DOHH2 (cell line): ENCODE data around the gene TBCK.

Experiments used
- H3F3A ChIP-seq: fragments of 200-600 bp; sonication (generic), shearing (Covaris generic); 2 replicates; pipeline ENCODE4 v1.6.0; 2016; ENCODE audit warnings: antibody characterized with exemption, mild to moderate bottlenecking; ENCODE audit not compliant: control insufficient read depth, insufficient read depth
- H3K27ac ChIP-seq: fragments of 200-600 bp; sonication (generic); 2 replicates; pipeline ENCODE4 v1.5.1; 2014; ENCODE audit warnings: low read depth, mild to moderate bottlenecking, low read length, moderate library complexity
- H3K27me3 ChIP-seq: fragments of 200-600 bp; sonication (generic); 2 replicates; pipeline ENCODE4 v1.6.1; 2014; ENCODE audit warnings: mild to moderate bottlenecking, low read length, mixed read lengths; ENCODE audit not compliant: control insufficient read depth
- H3K36me3 ChIP-seq: fragments of 200-600 bp; sonication (generic); 2 replicates; pipeline ENCODE4 v1.6.1; 2014; ENCODE audit warnings: mild to moderate bottlenecking, low read length, moderate library complexity, mixed read lengths; ENCODE audit not compliant: control insufficient read depth
- H3K4me1 ChIP-seq: fragments of 200-600 bp; sonication (generic); 2 replicates; pipeline ENCODE4 v1.6.1; 2014; ENCODE audit warnings: mild to moderate bottlenecking, low read length, mixed read lengths; ENCODE audit not compliant: control insufficient read depth
- H3K4me2 ChIP-seq: fragments of 200-600 bp; sonication (generic); 2 replicates; pipeline ENCODE4 v1.6.0; 2014; ENCODE audit warnings: mild to moderate bottlenecking, low read length, moderate library complexity
- H3K4me3 ChIP-seq: fragments of 200-600 bp; sonication (generic); 2 replicates; pipeline ENCODE4 v1.5.1; 2014; ENCODE audit warnings: mild to moderate bottlenecking, low read length, mixed read lengths
- H3K79me2 ChIP-seq: fragments of 200-600 bp; sonication (generic); 2 replicates; pipeline ENCODE4 v1.6.1; 2014; ENCODE audit warnings: mild to moderate bottlenecking, low read length, mixed read lengths; ENCODE audit not compliant: control insufficient read depth
- H3K9me2 ChIP-seq: fragments of 200-600 bp; sonication (generic); replicated peaks from 2 replicates; pipeline ENCODE4 v1.6.1; 2014; ENCODE audit warnings: mild to moderate bottlenecking, low read length, mixed read lengths; ENCODE audit not compliant: control insufficient read depth
- H3K9me3 ChIP-seq: fragments of 200-600 bp; sonication (generic); 2 replicates; pipeline ENCODE4 v1.6.1; 2014; ENCODE audit warnings: antibody characterized with exemption, low read length, mixed read lengths; ENCODE audit not compliant: control insufficient read depth, insufficient read depth
- H4K20me1 ChIP-seq: fragments of 200-600 bp; sonication (generic); 2 replicates; pipeline ENCODE4 v1.6.0; 2014; ENCODE audit warnings: low read depth, mild to moderate bottlenecking, antibody characterized with exemption, low read length, moderate library complexity; ENCODE audit not compliant: control insufficient read depth, insufficient read depth
- EZH2phosphoT487 ChIP-seq: fragments of 200-600 bp; sonication (generic); IDR thresholded peaks from 2 replicates; pipeline ENCODE4 v1.6.1; 2017; ENCODE audit warnings: borderline replicate concordance, mild to moderate bottlenecking, antibody characterized with exemption, low read length, moderate library complexity, mixed read lengths
- TF ChIP-seq, protein P1 (sequence below): fragments of 200-600 bp; sonication (generic); IDR thresholded peaks from one replicate; pipeline ENCODE4 v1.5.1; 2014; ENCODE audit warnings: antibody characterized with exemption, mild to moderate bottlenecking, low read depth, low read length; ENCODE audit not compliant: poor library complexity, severe bottlenecking

Gene TBCK

DNA sequence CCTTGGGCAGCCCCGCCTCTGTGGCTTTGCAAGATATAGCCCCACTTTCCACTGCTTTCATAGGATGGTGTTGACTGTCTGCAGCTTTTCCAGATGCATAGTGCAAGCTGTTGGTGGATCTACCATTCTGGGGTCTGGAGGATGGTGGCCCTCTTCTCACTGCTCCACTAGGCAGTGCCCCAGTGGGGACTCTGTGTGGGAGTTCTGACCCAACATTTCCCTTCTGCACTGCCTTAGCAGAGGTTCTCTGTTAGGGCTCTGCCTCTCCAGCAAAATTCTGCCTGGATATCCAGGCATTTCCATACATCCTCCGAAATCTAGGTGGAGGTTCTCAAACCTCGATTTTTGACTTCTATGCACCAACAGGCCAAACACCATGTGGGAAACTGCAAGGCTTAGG is 153.7 kb downstream of the TBCK start:
- H4K20me1 ChIP-seq = no peaks in the 10 kb centered on the region
- H3K79me2 ChIP-seq = no peaks in the 10 kb centered on the region
- no peaks in the 10 kb centered on the region for H3F3A ChIP-seq
- no peak overlapping the region for H3K4me3 ChIP-seq
- no peaks in the 10 kb centered on the region for H3K9me2 ChIP-seq
- H3K27me3 ChIP-seq = no peaks in the 10 kb centered on the region
- H3K9me3 ChIP-seq = peaks cover 6% of the 10 kb centered on the region; the same call in 1 of the 2 replicates
- H3K27ac ChIP-seq = no peak overlapping the region
- H3K4me1 ChIP-seq = no peaks in the 10 kb centered on the region
- H3K36me3 ChIP-seq = peaks cover 3% of the 10 kb centered on the region
- TF ChIP-seq EZH2phosphoT487 = no peak
- TF ChIP-seq, protein P1, sequence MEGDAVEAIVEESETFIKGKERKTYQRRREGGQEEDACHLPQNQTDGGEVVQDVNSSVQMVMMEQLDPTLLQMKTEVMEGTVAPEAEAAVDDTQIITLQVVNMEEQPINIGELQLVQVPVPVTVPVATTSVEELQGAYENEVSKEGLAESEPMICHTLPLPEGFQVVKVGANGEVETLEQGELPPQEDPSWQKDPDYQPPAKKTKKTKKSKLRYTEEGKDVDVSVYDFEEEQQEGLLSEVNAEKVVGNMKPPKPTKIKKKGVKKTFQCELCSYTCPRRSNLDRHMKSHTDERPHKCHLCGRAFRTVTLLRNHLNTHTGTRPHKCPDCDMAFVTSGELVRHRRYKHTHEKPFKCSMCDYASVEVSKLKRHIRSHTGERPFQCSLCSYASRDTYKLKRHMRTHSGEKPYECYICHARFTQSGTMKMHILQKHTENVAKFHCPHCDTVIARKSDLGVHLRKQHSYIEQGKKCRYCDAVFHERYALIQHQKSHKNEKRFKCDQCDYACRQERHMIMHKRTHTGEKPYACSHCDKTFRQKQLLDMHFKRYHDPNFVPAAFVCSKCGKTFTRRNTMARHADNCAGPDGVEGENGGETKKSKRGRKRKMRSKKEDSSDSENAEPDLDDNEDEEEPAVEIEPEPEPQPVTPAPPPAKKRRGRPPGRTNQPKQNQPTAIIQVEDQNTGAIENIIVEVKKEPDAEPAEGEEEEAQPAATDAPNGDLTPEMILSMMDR = no peak
- no peak overlapping the region for H3K4me2 ChIP-seq

DNA sequence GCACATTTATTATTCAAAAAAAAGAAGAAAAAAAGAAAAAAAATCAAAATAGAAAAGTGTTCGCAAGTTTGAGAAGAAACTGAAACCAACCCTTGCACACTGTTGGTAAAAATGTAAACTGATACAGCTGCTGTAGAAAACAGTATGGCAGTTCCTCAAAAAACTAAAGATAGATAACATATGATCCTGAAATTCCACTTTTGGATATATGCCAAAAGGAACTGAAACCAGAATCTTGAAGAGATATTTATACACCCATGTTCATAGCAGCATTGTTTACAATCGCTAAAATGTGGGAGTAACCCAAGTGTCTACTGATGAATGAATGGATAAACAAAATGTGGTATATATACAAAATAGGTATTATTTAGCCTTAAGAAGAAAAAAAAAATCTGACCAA is 155.4 kb downstream of the TBCK start:
- Histone ChIP-seq H3K27ac (no peak overlapping the region), H3K4me3 (no peak overlapping the region)

GRCh38 chr4:106149911-106150310 is 166.1 kb downstream of the TBCK start:
- H3K9me2 ChIP-seq = no peaks in the 10 kb centered on the region
- H3K4me3 ChIP-seq = no peak overlapping the region
- TF ChIP-seq EZH2phosphoT487 = no peak
- TF ChIP-seq, protein P1 = no peak
- no peaks in the 10 kb centered on the region for H3K36me3 ChIP-seq
- no peak overlapping the region for H3K27ac ChIP-seq
- no peak overlapping the region for H3K4me2 ChIP-seq
- H3K79me2 ChIP-seq = no peaks in the 10 kb centered on the region
- H4K20me1 ChIP-seq = no peaks in the 10 kb centered on the region
- H3F3A ChIP-seq = no peaks in the 10 kb centered on the region
- no peaks in the 10 kb centered on the region for H3K4me1 ChIP-seq
- no peaks in the 10 kb centered on the region for H3K27me3 ChIP-seq
- H3K9me3 ChIP-seq = peaks cover 5% of the 10 kb centered on the region; the same call in 1 of the 2 replicates

More for the DNA sequence above, 155.4 kb downstream of the TBCK start:
- Histone ChIP-seq H3K9me2 (no peaks in the 10 kb centered on the region), H3K36me3 (peaks cover 3% of the 10 kb centered on the region), H3K4me1 (no peaks in the 10 kb centered on the region), H3K27me3 (no peaks in the 10 kb centered on the region), H3K9me3 (peaks cover 6% of the 10 kb centered on the region; the same call in 1 of the 2 replicates), H4K20me1 (no peaks in the 10 kb centered on the region), H3F3A (no peaks in the 10 kb centered on the region), H3K79me2 (no peaks in the 10 kb centered on the region), H3K4me2 (no peak overlapping the region)
- TF ChIP-seq, protein P1 = no peak

GRCh38 chr4:106149026-106149425 is 167.0 kb downstream of the TBCK start:
- no peak for TF ChIP-seq EZH2phosphoT487
- TF ChIP-seq, protein P1 = no peak
- no peak overlapping the region for H3K4me3 ChIP-seq
- H3K36me3 ChIP-seq = no peaks in the 10 kb centered on the region
- no peaks in the 10 kb centered on the region for H3K27me3 ChIP-seq
- H3K4me1 ChIP-seq = no peaks in the 10 kb centered on the region
- H3K9me2 ChIP-seq = no peaks in the 10 kb centered on the region
- H3K27ac ChIP-seq = no peak overlapping the region
- no peak overlapping the region for H3K4me2 ChIP-seq
- H3K9me3 ChIP-seq = peaks cover 5% of the 10 kb centered on the region; the same call in 1 of the 2 replicates
- no peaks in the 10 kb centered on the region for H3F3A ChIP-seq
- no peaks in the 10 kb centered on the region for H3K79me2 ChIP-seq
- H4K20me1 ChIP-seq = no peaks in the 10 kb centered on the region
